HCT116 (cell line): ENCODE measurements around the gene C19orf25. TPM values are rescaled to one million over a fixed set of nuclear protein-coding genes. Genes with fewer than 3 reads are reported as not detected.

Experiments
- ATAC-seq: fragments of 200-7000 bp; cut with Tn5 transposase; 2 replicates; pipeline ENCODE4 v1.9.1; 2020; ENCODE audit warnings: mild to moderate bottlenecking, moderate library complexity
- BruUV-seq: library from RNA; stranded (reverse); fragments of 400-500 nt; replicated peaks from 2 replicates; lab custom pipeline; 2021; lab: Mats Ljungman, UMichigan
- CTCF ChIA-PET: fragments of 300-600 bp; sonication (Branson Sonifier 250); formaldehyde crosslinking; loops from one replicate; lab custom pipeline; 2021; ENCODE audit warnings: antibody characterized with exemption; lab: Charles Lee
- POLR2A ChIA-PET: fragments of 300-600, 350-600 bp; sonication (Branson Sonifier 250); formaldehyde crosslinking; loops from one replicate; lab custom pipeline; 2021; ENCODE audit warnings: antibody characterized with exemption; lab: Charles Lee
- RAD21 ChIA-PET, 2 experiments: fragments of 300-600 bp; sonication (Branson Sonifier 250); formaldehyde crosslinking; loops; one replicate each; lab custom pipeline; 2023; ENCODE audit warnings: low total read pairs in 2 of 2; ENCODE audit not compliant: uncharacterized antibody in 2 of 2, unreplicated experiment in 2 of 2, low non-redundant PET in 1 of 2; lab: Charles Lee
- DNase-seq: peaks from one replicate; pipeline ENCODE4 v3.0.0-alpha.2; 2010; ENCODE audit warnings: low read depth, low spot score
- H2AFZ ChIP-seq: fragments of 200-600 bp; shearing (Covaris generic), sonication (generic); 2 replicates; pipeline ENCODE4 v1.6.1; 2017; ENCODE audit warnings: low read depth, mixed run types, mixed read lengths, antibody characterized with exemption, low read length; ENCODE audit not compliant: poor library complexity, severe bottlenecking
- H3K27ac ChIP-seq: 2 replicates; pipeline ENCODE4 v1.5.1; 2012; ENCODE audit warnings: low read depth, low read length
- H3K27me3 ChIP-seq: fragments of 200-600 bp; sonication (generic); 2 replicates; pipeline ENCODE4 v1.6.1; 2016; ENCODE audit warnings: mixed run types, low read length, mixed read lengths; ENCODE audit not compliant: insufficient read depth
- H3K36me3 ChIP-seq, 2 experiments: fragments of 200-500 bp in 1 of 2; fragments of 200-600 bp in 1 of 2; sonication (Bioruptor generic) in 1 of 2; sonication (generic) in 1 of 2; 2 replicates each; pipeline versions ENCODE4 v1.5.1 to v1.6.1; 2014 to 2016; ENCODE audit warnings: low read length in 2 of 2, inconsistent platforms in 1 of 2, mixed read lengths in 1 of 2, mixed run types in 1 of 2; ENCODE audit not compliant: insufficient read depth in 2 of 2, control insufficient read depth in 1 of 2
- H3K4me1 ChIP-seq, 2 experiments: fragments of 200-600 bp in 1 of 2; sonication (generic) in 1 of 2; 2 replicates each; pipeline versions ENCODE4 v1.5.1 to v1.6.1; 2012 to 2017; ENCODE audit warnings: low read length in 2 of 2, inconsistent platforms in 1 of 2, mild to moderate bottlenecking in 1 of 2, mixed read lengths in 1 of 2, mixed run types in 1 of 2, moderate library complexity in 1 of 2; ENCODE audit not compliant: insufficient read depth in 2 of 2, control insufficient read depth in 1 of 2
- H3K4me2 ChIP-seq: fragments of 200-600 bp; sonication (generic); 2 replicates; pipeline ENCODE4 v1.6.1; 2017; ENCODE audit warnings: mixed run types, low read length, mixed read lengths
- H3K4me3 ChIP-seq, 2 experiments: fragments of 200-600 bp in 1 of 2; sonication (generic) in 1 of 2; replicated peaks in 1 of 2; 2 replicates each; pipeline ENCODE4 v1.5.1; 2011 to 2016; ENCODE audit warnings: low read length in 2 of 2, control low read depth in 1 of 2, low read depth in 1 of 2, mild to moderate bottlenecking in 1 of 2, mixed read lengths in 1 of 2, mixed run types in 1 of 2
- H3K79me2 ChIP-seq: fragments of 200-600 bp; sonication (generic); 2 replicates; pipeline ENCODE4 v1.6.1; 2017; ENCODE audit warnings: mild to moderate bottlenecking, mixed run types, low read length, moderate library complexity, mixed read lengths; ENCODE audit not compliant: insufficient read depth
- H3K9ac ChIP-seq: fragments of 200-600 bp; sonication (generic); 2 replicates; pipeline ENCODE4 v1.6.1; 2016; ENCODE audit warnings: low read length, mixed read lengths
- H3K9me2 ChIP-seq: fragments of 200-600 bp; sonication (generic), shearing (Covaris generic); 2 replicates; pipeline ENCODE4 v1.6.1; 2017; ENCODE audit warnings: mixed run types, mild to moderate bottlenecking, moderate library complexity; ENCODE audit not compliant: insufficient read depth
- H3K9me3 ChIP-seq, 2 experiments: fragments of 200-500 bp in 1 of 2; fragments of 200-600 bp in 1 of 2; sonication (Bioruptor generic) in 1 of 2; sonication (generic) in 1 of 2; 2 replicates each; pipeline ENCODE4 v1.6.1; 2014 to 2017; ENCODE audit warnings: low read length in 2 of 2, mixed read lengths in 2 of 2, inconsistent platforms in 1 of 2, low read depth in 1 of 2, mild to moderate bottlenecking in 1 of 2, mixed run types in 1 of 2, moderate library complexity in 1 of 2; ENCODE audit not compliant: control insufficient read depth in 1 of 2, insufficient read depth in 1 of 2
- H4K20me1 ChIP-seq: fragments of 200-600 bp; sonication (generic), shearing (Covaris generic); 2 replicates; pipeline ENCODE4 v1.6.1; 2017; ENCODE audit warnings: mixed run types, mild to moderate bottlenecking, moderate library complexity; ENCODE audit not compliant: insufficient read depth
- EGR1 ChIP-seq: IDR thresholded peaks from 2 replicates; pipeline ENCODE4 v1.6.1; 2012; ENCODE audit warnings: low read depth
- EZH2 ChIP-seq: fragments of 200-600 bp; sonication (generic); IDR thresholded peaks from 2 replicates; pipeline ENCODE4 v1.6.1; 2017; ENCODE audit warnings: antibody characterized with exemption, mixed run types
- EZH2phosphoT487 ChIP-seq: fragments of 200-600 bp; IDR thresholded peaks from 2 replicates; pipeline ENCODE4 v1.6.1; 2018; ENCODE audit warnings: antibody characterized with exemption, borderline replicate concordance
- POLR2A ChIP-seq: IDR thresholded peaks from 2 replicates; pipeline ENCODE4 v1.7.0; 2011; ENCODE audit warnings: borderline replicate concordance; ENCODE audit not compliant: insufficient read depth, insufficient read length; ENCODE audit errors: extremely low read depth
- RAD21 ChIP-seq: IDR thresholded peaks from 2 replicates; pipeline ENCODE4 v1.6.1; 2012; ENCODE audit warnings: low read depth, mild to moderate bottlenecking
- SP1 ChIP-seq: IDR thresholded peaks from 2 replicates; pipeline ENCODE4 v1.6.1; 2012; ENCODE audit warnings: low read depth
- SRF ChIP-seq: IDR thresholded peaks from 2 replicates; pipeline ENCODE4 v1.6.1; 2012; ENCODE audit warnings: low read depth
- YY1 ChIP-seq: IDR thresholded peaks from 2 replicates; pipeline ENCODE4 v1.6.1; 2011; ENCODE audit warnings: low read length, low read depth, moderate library complexity, mild to moderate bottlenecking; ENCODE audit not compliant: insufficient replicate concordance; ENCODE audit errors: extremely low read depth
- ZFX ChIP-seq: fragments of 450-650 bp; IDR thresholded peaks from 2 replicates; pipeline ENCODE4 v1.6.1; 2017
- intact Hi-C: fragments of 100-400 bp; cut with micrococcal nuclease; formaldehyde crosslinking; loops from 2 replicates; pipeline ENCODE4 v1.10.0; 2022
- total RNA-seq: library from RNA; stranded (reverse); gene quantifications from one replicate; pipeline ENCODE4 v1.2.1, GENCODE V29; 2021; ENCODE audit not compliant: unreplicated experiment
- TF ChIP-seq, protein P1 (sequence below): IDR thresholded peaks from 2 replicates; pipeline ENCODE4 v1.6.1; 2012
- TF ChIP-seq, protein P2 (sequence below): IDR thresholded peaks from 2 replicates; pipeline ENCODE4 v1.6.1; 2012; ENCODE audit warnings: low read depth

Gene C19orf25
- total RNA-seq, 1 experiment from 2014 or later, result 48.8 TPM

DNA sequence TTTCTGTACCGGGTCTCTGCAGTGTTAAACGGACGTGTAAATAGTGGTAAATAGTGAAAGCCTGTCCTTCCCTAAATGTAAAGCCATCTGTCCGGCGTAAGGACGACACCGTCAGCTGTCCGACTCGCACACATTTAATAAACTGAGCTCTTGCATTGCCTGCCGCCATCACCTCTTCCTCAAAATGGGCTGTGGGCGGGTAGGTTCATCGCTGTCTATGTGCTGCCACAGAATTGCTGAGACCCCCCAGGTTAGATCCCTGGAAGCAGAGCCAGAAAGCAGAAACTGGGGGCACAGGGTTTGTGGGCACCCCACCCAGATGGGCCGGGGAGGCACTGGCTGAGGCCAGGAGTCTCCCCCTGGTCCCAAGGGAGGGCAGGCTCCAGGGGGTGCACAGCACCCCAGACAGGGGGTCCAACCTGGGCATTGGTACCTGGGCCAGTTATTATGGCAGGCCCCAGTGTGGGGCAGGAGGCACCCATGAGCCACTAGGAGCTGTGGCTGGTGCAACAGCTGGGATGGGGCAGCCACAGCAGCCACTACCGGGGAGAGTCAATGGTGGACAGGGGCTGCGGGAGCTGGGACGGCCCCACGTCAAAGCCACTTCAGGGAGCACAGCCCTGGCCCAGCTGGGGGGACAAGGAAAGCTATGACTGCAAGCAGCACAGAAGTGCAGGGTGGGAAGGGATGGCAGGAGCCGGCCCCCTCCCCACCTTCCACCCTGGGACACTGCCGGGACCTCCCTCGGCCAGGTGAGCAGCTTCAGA lies 5.7 kb downstream of the C19orf25 start:
- Histone ChIP-seq H3K36me3 (peaks cover 3 to 5% of the 10 kb centered on the region in 2 experiments; a peak in 2 of 4 replicates), H4K20me1 (no peaks in the 10 kb centered on the region), H3K79me2 (peaks cover 33% of the 10 kb centered on the region), H3K4me3 (no peak overlapping the region), H3K27me3 (no peaks in the 10 kb centered on the region), H3K9me3 (no peaks in the 10 kb centered on the region), H3K27ac (peak overlapping the region; percentile 14; the same call in 1 of the 2 replicates), H3K9ac (no peak overlapping the region), H2AFZ (no peak overlapping the region), H3K4me1 (peaks cover 23 to 47% of the 10 kb centered on the region in 2 experiments), H3K4me2 (no peak overlapping the region), H3K9me2 (no peaks in the 10 kb centered on the region)
- no peak for ATAC-seq
- ChIA-PET POLR2A (interaction anchor here (1.3 to 1.7 kb wide), 3 partner anchors 18 to 338 kb away, joined by 3 to 5 read pairs (median 3); no protein-coding TSS in a partner anchor), CTCF (no interaction called here), RAD21 (interaction anchor here in 1 of 2 experiments (0.5 kb wide), 1 partner anchor 15 kb away, joined by 3 read pairs; no protein-coding TSS in a partner anchor)
- BruUV-seq, result no TSS peak
- DNase-seq, result no peak
- intact Hi-C loops, result no loop called here
- TF ChIP-seq EZH2 (no peak), YY1 (no peak), POLR2A (peak; percentile 33)
- TF ChIP-seq, protein P1, sequence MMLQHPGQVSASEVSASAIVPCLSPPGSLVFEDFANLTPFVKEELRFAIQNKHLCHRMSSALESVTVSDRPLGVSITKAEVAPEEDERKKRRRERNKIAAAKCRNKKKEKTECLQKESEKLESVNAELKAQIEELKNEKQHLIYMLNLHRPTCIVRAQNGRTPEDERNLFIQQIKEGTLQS, result no peak

DNA sequence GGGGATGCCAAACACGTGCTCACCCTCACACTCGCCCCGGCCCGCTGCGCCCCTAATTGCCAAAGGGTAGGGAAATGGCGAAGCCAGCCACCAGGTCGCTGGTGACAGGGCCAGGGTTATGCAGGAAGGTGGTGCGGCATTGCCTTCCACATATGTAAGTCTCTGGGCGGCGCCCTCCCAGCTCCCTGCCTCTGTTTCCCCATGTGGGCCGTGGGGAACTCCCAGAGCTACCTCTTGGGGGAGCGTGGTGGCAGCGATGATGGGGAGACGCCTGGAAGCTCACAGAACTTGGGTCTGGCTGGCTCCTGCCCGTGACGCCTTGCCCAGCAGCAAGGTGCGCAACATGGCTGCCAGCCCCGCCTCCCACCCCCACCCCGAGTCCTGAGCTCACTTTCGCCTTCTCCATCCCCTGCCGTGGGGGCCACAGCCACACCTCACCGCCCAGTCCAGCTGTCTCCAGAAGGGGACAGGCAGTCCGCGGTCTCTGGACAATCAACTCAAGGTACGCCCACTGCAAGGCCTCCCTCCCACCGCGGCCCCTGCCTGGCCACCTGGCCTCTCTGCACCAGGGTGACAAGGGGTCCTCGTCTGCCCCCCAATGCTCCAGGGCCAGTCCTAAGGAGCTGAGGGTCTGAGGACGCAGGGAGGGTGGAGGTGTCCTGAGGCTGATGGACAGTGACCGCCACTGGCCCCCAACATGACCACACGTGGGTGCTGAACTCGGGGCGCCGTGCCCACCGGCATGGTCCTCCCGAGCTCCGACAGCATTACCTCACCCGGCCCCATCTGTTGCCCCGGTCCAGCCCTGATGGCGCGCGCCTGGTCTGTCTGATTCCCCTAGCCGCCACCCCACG lies 6.6 kb downstream of the C19orf25 start:
- Histone ChIP-seq H3K4me3 (no peak overlapping the region), H3K4me1 (peaks cover 20 to 44% of the 10 kb centered on the region in 2 experiments), H2AFZ (no peak overlapping the region), H3K27ac (no peak overlapping the region; the same call in 1 of the 2 replicates), H3K79me2 (peaks cover 30% of the 10 kb centered on the region), H3K9me3 (no peaks in the 10 kb centered on the region), H3K4me2 (0 out of 2 replicates have a peak overlapping the region, but pooled peaks have one; percentile 96), H4K20me1 (no peaks in the 10 kb centered on the region), H3K9ac (no peak overlapping the region), H3K9me2 (no peaks in the 10 kb centered on the region), H3K36me3 (peaks cover 3 to 4% of the 10 kb centered on the region in 2 experiments; a peak in 2 of 4 replicates), H3K27me3 (no peaks in the 10 kb centered on the region)
- no peak for DNase-seq
- intact Hi-C loops, result no loop called here
- POLR2A ChIA-PET, result interaction anchor here (1.0 to 2.4 kb wide), 5 partner anchors 17 to 339 kb away, joined by 3 to 8 read pairs (median 5); partner anchors contain the start of gene REEP6
- no TSS peak for BruUV-seq
- no peak for ATAC-seq
- CTCF ChIA-PET, result interaction anchor here (1.1 to 1.7 kb wide), 2 partner anchors 28 to 157 kb away, joined by 3 to 7 read pairs; no protein-coding TSS in a partner anchor
- RAD21 ChIA-PET, result interaction anchor here (0.5 to 0.7 kb wide), 2 partner anchors 15 to 63 kb away, joined by 3 read pairs; no protein-coding TSS in a partner anchor
- TF ChIP-seq, protein P2, sequence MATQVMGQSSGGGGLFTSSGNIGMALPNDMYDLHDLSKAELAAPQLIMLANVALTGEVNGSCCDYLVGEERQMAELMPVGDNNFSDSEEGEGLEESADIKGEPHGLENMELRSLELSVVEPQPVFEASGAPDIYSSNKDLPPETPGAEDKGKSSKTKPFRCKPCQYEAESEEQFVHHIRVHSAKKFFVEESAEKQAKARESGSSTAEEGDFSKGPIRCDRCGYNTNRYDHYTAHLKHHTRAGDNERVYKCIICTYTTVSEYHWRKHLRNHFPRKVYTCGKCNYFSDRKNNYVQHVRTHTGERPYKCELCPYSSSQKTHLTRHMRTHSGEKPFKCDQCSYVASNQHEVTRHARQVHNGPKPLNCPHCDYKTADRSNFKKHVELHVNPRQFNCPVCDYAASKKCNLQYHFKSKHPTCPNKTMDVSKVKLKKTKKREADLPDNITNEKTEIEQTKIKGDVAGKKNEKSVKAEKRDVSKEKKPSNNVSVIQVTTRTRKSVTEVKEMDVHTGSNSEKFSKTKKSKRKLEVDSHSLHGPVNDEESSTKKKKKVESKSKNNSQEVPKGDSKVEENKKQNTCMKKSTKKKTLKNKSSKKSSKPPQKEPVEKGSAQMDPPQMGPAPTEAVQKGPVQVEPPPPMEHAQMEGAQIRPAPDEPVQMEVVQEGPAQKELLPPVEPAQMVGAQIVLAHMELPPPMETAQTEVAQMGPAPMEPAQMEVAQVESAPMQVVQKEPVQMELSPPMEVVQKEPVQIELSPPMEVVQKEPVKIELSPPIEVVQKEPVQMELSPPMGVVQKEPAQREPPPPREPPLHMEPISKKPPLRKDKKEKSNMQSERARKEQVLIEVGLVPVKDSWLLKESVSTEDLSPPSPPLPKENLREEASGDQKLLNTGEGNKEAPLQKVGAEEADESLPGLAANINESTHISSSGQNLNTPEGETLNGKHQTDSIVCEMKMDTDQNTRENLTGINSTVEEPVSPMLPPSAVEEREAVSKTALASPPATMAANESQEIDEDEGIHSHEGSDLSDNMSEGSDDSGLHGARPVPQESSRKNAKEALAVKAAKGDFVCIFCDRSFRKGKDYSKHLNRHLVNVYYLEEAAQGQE, result no peak
- no peak for TF ChIP-seq EZH2
- TF ChIP-seq EZH2phosphoT487, result no peak
- no peak for TF ChIP-seq RAD21
- no peak for TF ChIP-seq SRF
- no peak for TF ChIP-seq ZFX
- TF ChIP-seq EGR1, result no peak
- no peak for TF ChIP-seq SP1
